HCT116 (cell line): ENCODE measurements around the gene ASPHD1. TPM values are rescaled to one million over a fixed set of nuclear protein-coding genes. Genes with fewer than 3 reads are reported as not detected.

ENCODE experiments used
- ATAC-seq: fragments of 200-7000 bp; cut with Tn5 transposase; 2 replicates; pipeline ENCODE4 v1.9.1; 2020; ENCODE audit warnings: mild to moderate bottlenecking, moderate library complexity
- BruUV-seq: library from RNA; stranded (reverse); fragments of 400-500 nt; replicated peaks from 2 replicates; lab custom pipeline; 2021; lab: Mats Ljungman, UMichigan
- CTCF ChIA-PET: fragments of 300-600 bp; sonication (Branson Sonifier 250); formaldehyde crosslinking; loops from one replicate; lab custom pipeline; 2021; ENCODE audit warnings: antibody characterized with exemption; lab: Charles Lee
- POLR2A ChIA-PET: fragments of 300-600, 350-600 bp; sonication (Branson Sonifier 250); formaldehyde crosslinking; loops from one replicate; lab custom pipeline; 2021; ENCODE audit warnings: antibody characterized with exemption; lab: Charles Lee
- RAD21 ChIA-PET, 2 experiments: fragments of 300-600 bp; sonication (Branson Sonifier 250); formaldehyde crosslinking; loops; one replicate each; lab custom pipeline; 2023; ENCODE audit warnings: low total read pairs in 2 of 2; ENCODE audit not compliant: uncharacterized antibody in 2 of 2, unreplicated experiment in 2 of 2, low non-redundant PET in 1 of 2; lab: Charles Lee
- DNase-seq: peaks from one replicate; pipeline ENCODE4 v3.0.0-alpha.2; 2010; ENCODE audit warnings: low read depth, low spot score
- H2AFZ ChIP-seq: fragments of 200-600 bp; shearing (Covaris generic), sonication (generic); 2 replicates; pipeline ENCODE4 v1.6.1; 2017; ENCODE audit warnings: low read depth, mixed run types, mixed read lengths, antibody characterized with exemption, low read length; ENCODE audit not compliant: poor library complexity, severe bottlenecking
- H3K27ac ChIP-seq: 2 replicates; pipeline ENCODE4 v1.5.1; 2012; ENCODE audit warnings: low read depth, low read length
- H3K27me3 ChIP-seq: fragments of 200-600 bp; sonication (generic); 2 replicates; pipeline ENCODE4 v1.6.1; 2016; ENCODE audit warnings: mixed run types, low read length, mixed read lengths; ENCODE audit not compliant: insufficient read depth
- H3K36me3 ChIP-seq, 2 experiments: fragments of 200-500 bp in 1 of 2; fragments of 200-600 bp in 1 of 2; sonication (Bioruptor generic) in 1 of 2; sonication (generic) in 1 of 2; 2 replicates each; pipeline versions ENCODE4 v1.5.1 to v1.6.1; 2014 to 2016; ENCODE audit warnings: low read length in 2 of 2, inconsistent platforms in 1 of 2, mixed read lengths in 1 of 2, mixed run types in 1 of 2; ENCODE audit not compliant: insufficient read depth in 2 of 2, control insufficient read depth in 1 of 2
- H3K4me1 ChIP-seq, 2 experiments: fragments of 200-600 bp in 1 of 2; sonication (generic) in 1 of 2; 2 replicates each; pipeline versions ENCODE4 v1.5.1 to v1.6.1; 2012 to 2017; ENCODE audit warnings: low read length in 2 of 2, inconsistent platforms in 1 of 2, mild to moderate bottlenecking in 1 of 2, mixed read lengths in 1 of 2, mixed run types in 1 of 2, moderate library complexity in 1 of 2; ENCODE audit not compliant: insufficient read depth in 2 of 2, control insufficient read depth in 1 of 2
- H3K4me2 ChIP-seq: fragments of 200-600 bp; sonication (generic); 2 replicates; pipeline ENCODE4 v1.6.1; 2017; ENCODE audit warnings: mixed run types, low read length, mixed read lengths
- H3K4me3 ChIP-seq, 2 experiments: fragments of 200-600 bp in 1 of 2; sonication (generic) in 1 of 2; replicated peaks in 1 of 2; 2 replicates each; pipeline ENCODE4 v1.5.1; 2011 to 2016; ENCODE audit warnings: low read length in 2 of 2, control low read depth in 1 of 2, low read depth in 1 of 2, mild to moderate bottlenecking in 1 of 2, mixed read lengths in 1 of 2, mixed run types in 1 of 2
- H3K79me2 ChIP-seq: fragments of 200-600 bp; sonication (generic); 2 replicates; pipeline ENCODE4 v1.6.1; 2017; ENCODE audit warnings: mild to moderate bottlenecking, mixed run types, low read length, moderate library complexity, mixed read lengths; ENCODE audit not compliant: insufficient read depth
- H3K9ac ChIP-seq: fragments of 200-600 bp; sonication (generic); 2 replicates; pipeline ENCODE4 v1.6.1; 2016; ENCODE audit warnings: low read length, mixed read lengths
- H3K9me2 ChIP-seq: fragments of 200-600 bp; sonication (generic), shearing (Covaris generic); 2 replicates; pipeline ENCODE4 v1.6.1; 2017; ENCODE audit warnings: mixed run types, mild to moderate bottlenecking, moderate library complexity; ENCODE audit not compliant: insufficient read depth
- H3K9me3 ChIP-seq, 2 experiments: fragments of 200-500 bp in 1 of 2; fragments of 200-600 bp in 1 of 2; sonication (Bioruptor generic) in 1 of 2; sonication (generic) in 1 of 2; 2 replicates each; pipeline ENCODE4 v1.6.1; 2014 to 2017; ENCODE audit warnings: low read length in 2 of 2, mixed read lengths in 2 of 2, inconsistent platforms in 1 of 2, low read depth in 1 of 2, mild to moderate bottlenecking in 1 of 2, mixed run types in 1 of 2, moderate library complexity in 1 of 2; ENCODE audit not compliant: control insufficient read depth in 1 of 2, insufficient read depth in 1 of 2
- H4K20me1 ChIP-seq: fragments of 200-600 bp; sonication (generic), shearing (Covaris generic); 2 replicates; pipeline ENCODE4 v1.6.1; 2017; ENCODE audit warnings: mixed run types, mild to moderate bottlenecking, moderate library complexity; ENCODE audit not compliant: insufficient read depth
- CBX3 ChIP-seq: IDR thresholded peaks from 2 replicates; pipeline ENCODE4 v1.6.1; 2012; ENCODE audit warnings: low read depth
- CTCF ChIP-seq, 3 experiments: fragments of 200-600 bp in 1 of 3; sonication (generic) in 1 of 3; IDR thresholded peaks in 2 of 3; conservative IDR thresholded peaks in 1 of 3; 2 replicates each; pipeline ENCODE4 v1.5.1; 2012 to 2017; ENCODE audit warnings: low read depth in 2 of 3, low read length in 2 of 3, antibody characterized with exemption in 1 of 3, borderline replicate concordance in 1 of 3, control low read depth in 1 of 3, mild to moderate bottlenecking in 1 of 3, mixed read lengths in 1 of 3, mixed run types in 1 of 3, moderate library complexity in 1 of 3; ENCODE audit not compliant: insufficient read depth in 1 of 3
- EZH2phosphoT487 ChIP-seq: fragments of 200-600 bp; IDR thresholded peaks from 2 replicates; pipeline ENCODE4 v1.6.1; 2018; ENCODE audit warnings: antibody characterized with exemption, borderline replicate concordance
- FOSL1 ChIP-seq: IDR thresholded peaks from 2 replicates; pipeline ENCODE4 v1.6.1; 2012; ENCODE audit warnings: low read depth
- JUND ChIP-seq: IDR thresholded peaks from 2 replicates; pipeline ENCODE4 v1.6.1; 2012
- RAD21 ChIP-seq: IDR thresholded peaks from 2 replicates; pipeline ENCODE4 v1.6.1; 2012; ENCODE audit warnings: low read depth, mild to moderate bottlenecking
- SIN3A ChIP-seq: IDR thresholded peaks from 2 replicates; pipeline ENCODE4 v1.6.1; 2012; ENCODE audit warnings: low read depth
- SP1 ChIP-seq: IDR thresholded peaks from 2 replicates; pipeline ENCODE4 v1.6.1; 2012; ENCODE audit warnings: low read depth
- TCF7L2 ChIP-seq: IDR thresholded peaks from 2 replicates; pipeline ENCODE4 v1.7.0; 2011; ENCODE audit warnings: borderline replicate concordance, inconsistent platforms; ENCODE audit not compliant: insufficient read depth, insufficient read length; ENCODE audit errors: extremely low read depth
- YY1 ChIP-seq: IDR thresholded peaks from 2 replicates; pipeline ENCODE4 v1.6.1; 2011; ENCODE audit warnings: low read length, low read depth, moderate library complexity, mild to moderate bottlenecking; ENCODE audit not compliant: insufficient replicate concordance; ENCODE audit errors: extremely low read depth
- ZBTB33 ChIP-seq: IDR thresholded peaks from 2 replicates; pipeline ENCODE4 v1.6.1; 2011; ENCODE audit warnings: mild to moderate bottlenecking, low read length, moderate library complexity; ENCODE audit not compliant: insufficient replicate concordance; ENCODE audit errors: extremely low read depth
- ZFX ChIP-seq: fragments of 450-650 bp; IDR thresholded peaks from 2 replicates; pipeline ENCODE4 v1.6.1; 2017
- intact Hi-C: fragments of 100-400 bp; cut with micrococcal nuclease; formaldehyde crosslinking; loops from 2 replicates; pipeline ENCODE4 v1.10.0; 2022
- total RNA-seq: library from RNA; stranded (reverse); gene quantifications from one replicate; pipeline ENCODE4 v1.2.1, GENCODE V29; 2021; ENCODE audit not compliant: unreplicated experiment
- TF ChIP-seq, protein P1 (sequence below): IDR thresholded peaks from 2 replicates; pipeline ENCODE4 v1.6.1; 2012

Gene ASPHD1
- total RNA-seq, 1 experiment from 2014 or later, result 18.4 TPM

DNA sequence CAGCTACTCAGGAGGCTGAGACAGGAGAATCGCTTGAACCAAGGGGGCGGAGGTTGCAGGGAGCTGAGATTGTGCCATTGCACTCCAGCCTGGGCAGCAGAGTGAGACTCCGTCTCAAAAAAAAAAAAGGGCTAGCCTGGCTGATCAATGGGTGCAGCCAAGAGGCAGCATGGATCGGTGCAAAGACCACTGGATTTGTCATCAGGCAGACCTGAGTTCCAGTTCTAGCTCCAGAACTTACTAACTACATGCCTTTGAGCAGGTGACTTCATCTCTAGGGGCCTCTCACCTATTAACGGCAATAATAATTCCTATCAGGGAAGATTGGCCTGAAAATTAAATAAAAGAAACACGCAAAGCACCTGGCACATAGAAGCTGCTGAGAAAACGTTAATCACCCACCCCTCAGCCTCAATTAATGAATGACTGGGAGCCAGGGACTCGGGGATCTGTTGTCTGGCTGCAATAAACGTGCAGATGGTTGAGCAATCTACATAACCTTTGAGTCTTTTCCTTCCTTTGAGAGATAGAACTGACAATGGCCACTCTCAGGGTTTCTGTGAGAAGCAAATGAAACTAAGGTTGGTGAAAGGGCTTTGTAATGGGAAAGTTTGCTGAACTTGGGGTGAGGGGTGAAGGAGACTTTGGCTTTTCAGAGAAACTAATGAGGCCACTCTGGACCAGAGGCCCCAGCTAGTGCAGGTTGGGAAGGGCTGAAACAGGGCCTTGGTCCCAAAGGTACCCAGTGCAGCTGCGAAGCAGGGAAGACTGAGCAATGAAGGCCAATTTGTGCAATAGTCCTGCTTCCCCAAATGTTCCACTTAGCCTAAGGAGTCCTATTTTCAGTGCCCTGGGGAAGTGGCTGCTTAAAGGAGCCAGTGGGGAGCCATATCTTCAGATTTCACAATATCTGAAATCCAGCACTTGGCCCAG, 8.5 kb upstream of the ASPHD1 start:
- no peaks in the 10 kb centered on the region for H3K4me1 ChIP-seq
- ATAC-seq, result no peak
- CTCF ChIA-PET, result no interaction called here
- H4K20me1 ChIP-seq, result no peaks in the 10 kb centered on the region
- H3K9ac ChIP-seq, result no peak overlapping the region
- H2AFZ ChIP-seq, result no peak overlapping the region
- H3K79me2 ChIP-seq, result no peaks in the 10 kb centered on the region
- H3K4me3 ChIP-seq, result no peak overlapping the region
- no peak overlapping the region for H3K4me2 ChIP-seq
- no peak for DNase-seq
- POLR2A ChIA-PET, result no interaction called here
- H3K27ac ChIP-seq, result no peak overlapping the region
- H3K36me3 ChIP-seq, result no peaks in the 10 kb centered on the region
- H3K9me3 ChIP-seq, result no peaks in the 10 kb centered on the region
- BruUV-seq, result no TSS peak
- RAD21 ChIA-PET, result interaction anchor here in 1 of 2 experiments (0.7 kb wide), 1 partner anchor 8 kb away, joined by 3 read pairs; the partner anchor contains the start of genes ASPHD1 and SEZ6L2
- intact Hi-C loops, result no loop called here
- no peak for TF ChIP-seq CBX3
- H3K27me3 ChIP-seq, result no peaks in the 10 kb centered on the region
- H3K9me2 ChIP-seq, result no peaks in the 10 kb centered on the region

GRCh38 chr16:29892458-29892813, 7.9 kb upstream of the ASPHD1 start:
- POLR2A ChIA-PET, result no interaction called here
- RAD21 ChIA-PET, result no interaction called here
- Histone ChIP-seq H3K27ac (no peak overlapping the region), H3K27me3 (no peaks in the 10 kb centered on the region), H2AFZ (no peak overlapping the region), H3K9ac (no peak overlapping the region), H3K9me3 (no peaks in the 10 kb centered on the region), H4K20me1 (no peaks in the 10 kb centered on the region), H3K9me2 (no peaks in the 10 kb centered on the region), H3K36me3 (no peaks in the 10 kb centered on the region), H3K4me2 (no peak overlapping the region), H3K79me2 (no peaks in the 10 kb centered on the region), H3K4me3 (no peak overlapping the region), H3K4me1 (no peaks in the 10 kb centered on the region)
- intact Hi-C loops, result no loop called here
- no peak for DNase-seq
- CTCF ChIA-PET, result no interaction called here
- ATAC-seq, result no peak
- TF ChIP-seq CBX3 (no peak), CTCF (IDR thresholded peaks at IDR 0.05 in 2 of 3, conservative IDR thresholded peaks at IDR 0.05 in 1 of 3; ENCODE audit: borderline replicate concordance in 1 of 3, insufficient read depth in 1 of 3, low read depth in 2 of 3, low read length in 2 of 3) (no peak), FOSL1 (no peak), YY1 (no peak), JUND (no peak), TCF7L2 (no peak), SP1 (no peak), RAD21 (no peak), EZH2phosphoT487 (no peak), ZFX (no peak), ZBTB33 (no peak), SIN3A (no peak)
- TF ChIP-seq, protein P1, sequence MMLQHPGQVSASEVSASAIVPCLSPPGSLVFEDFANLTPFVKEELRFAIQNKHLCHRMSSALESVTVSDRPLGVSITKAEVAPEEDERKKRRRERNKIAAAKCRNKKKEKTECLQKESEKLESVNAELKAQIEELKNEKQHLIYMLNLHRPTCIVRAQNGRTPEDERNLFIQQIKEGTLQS, result no peak
- no TSS peak for BruUV-seq
